DMS153 treated with DMSO at 0.1 percent for 48 hours (cell line): ENCODE data around the gene ZP4.
"Not testable (repeated sequence)": the region's sequence is repeated elsewhere in the genome, so short reads cannot be mapped to it uniquely, and the experiment has no call there.

Source experiments
- DNase-seq: peaks from one replicate; lab custom pipeline; 2025; ENCODE audit not compliant: unreplicated experiment; lab: John Stamatoyannopoulos, UW

The ZP4 gene

GRCh38 chr1:237878406-237878805, 12.3 kb downstream of the ZP4 start:
- DNase-seq = no peak

DNA sequence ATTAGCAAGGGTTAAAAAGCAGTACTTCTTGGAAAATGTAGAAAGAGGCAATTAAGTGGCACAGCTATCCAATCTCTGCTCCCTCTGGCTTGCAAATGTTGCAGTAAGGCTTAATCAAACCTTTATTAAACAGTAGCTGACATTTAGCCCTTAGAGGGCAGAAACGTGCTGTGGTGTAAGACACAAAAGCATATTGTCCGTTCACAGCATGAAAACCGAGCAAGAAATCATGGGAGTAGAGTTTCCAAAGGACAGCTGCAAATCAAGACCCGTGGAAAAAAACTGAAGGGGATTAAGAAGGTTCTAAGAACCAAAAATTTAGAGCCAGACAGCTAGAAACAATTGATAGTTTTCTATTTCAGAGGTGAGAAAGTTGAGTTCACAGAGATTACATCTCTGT, 13.1 kb downstream of the ZP4 start:
- DNase-seq = no peak

DNA sequence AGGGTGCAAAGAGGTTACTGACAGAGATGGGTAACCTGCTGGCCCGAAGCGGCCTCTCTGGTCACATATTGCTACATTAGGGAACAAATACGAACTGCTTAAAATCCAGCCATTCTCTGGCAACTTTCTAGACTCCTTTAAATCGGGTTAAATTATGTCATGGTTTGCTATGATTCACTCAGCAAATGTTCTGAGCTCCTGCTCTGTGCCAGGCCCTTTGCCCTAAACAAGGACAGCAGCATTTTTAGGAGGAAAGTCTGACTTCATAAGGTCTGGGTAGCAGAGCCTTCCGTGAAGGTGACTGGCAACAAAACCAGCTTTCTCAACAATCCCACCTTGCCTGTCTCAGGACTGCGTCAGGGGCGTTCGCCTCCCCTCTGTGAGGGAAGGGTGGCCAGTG, 15.4 kb downstream of the ZP4 start:
- DNase-seq = no peak

- no peak for DNase-seq
Observed at GRCh38 chr1:237873487-237874211, 17.1 kb downstream of the ZP4 start.

DNA sequence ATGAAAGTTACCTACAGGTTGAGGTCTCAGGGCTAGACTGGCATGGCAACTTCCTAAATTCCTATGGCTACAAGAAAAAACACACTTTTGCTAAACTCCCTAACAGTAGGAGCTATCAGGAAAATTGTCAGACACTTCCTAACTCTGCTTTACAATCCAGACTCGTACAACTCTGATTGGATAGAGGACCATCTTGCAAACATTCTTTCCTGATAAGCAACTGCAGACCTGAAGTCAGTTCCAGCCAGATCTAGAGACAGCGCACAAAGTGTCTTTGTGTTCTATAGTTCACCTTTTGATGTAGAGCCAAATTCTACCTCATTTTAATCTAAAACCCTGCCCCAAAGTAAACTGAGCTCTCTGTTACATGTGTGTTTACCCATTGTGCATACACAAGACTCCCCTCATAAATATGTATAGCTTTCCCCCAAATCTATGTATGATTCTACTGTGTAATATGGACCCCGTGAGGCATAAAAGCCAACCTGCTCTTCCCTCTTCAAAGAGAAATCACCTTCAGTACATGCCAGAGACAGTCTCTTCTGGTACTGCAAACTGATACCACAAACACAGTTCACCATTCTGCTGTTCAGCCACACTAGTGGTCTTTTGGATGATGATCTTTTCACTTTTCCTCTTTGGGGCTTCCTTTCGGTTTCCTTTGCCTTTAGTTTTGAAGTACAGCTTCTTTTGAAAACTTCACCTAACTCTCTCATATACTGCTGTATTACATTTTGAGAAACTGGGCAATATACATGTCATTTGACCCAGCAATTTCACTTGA, 21.7 kb downstream of the ZP4 start:
- no peak for DNase-seq

DNA sequence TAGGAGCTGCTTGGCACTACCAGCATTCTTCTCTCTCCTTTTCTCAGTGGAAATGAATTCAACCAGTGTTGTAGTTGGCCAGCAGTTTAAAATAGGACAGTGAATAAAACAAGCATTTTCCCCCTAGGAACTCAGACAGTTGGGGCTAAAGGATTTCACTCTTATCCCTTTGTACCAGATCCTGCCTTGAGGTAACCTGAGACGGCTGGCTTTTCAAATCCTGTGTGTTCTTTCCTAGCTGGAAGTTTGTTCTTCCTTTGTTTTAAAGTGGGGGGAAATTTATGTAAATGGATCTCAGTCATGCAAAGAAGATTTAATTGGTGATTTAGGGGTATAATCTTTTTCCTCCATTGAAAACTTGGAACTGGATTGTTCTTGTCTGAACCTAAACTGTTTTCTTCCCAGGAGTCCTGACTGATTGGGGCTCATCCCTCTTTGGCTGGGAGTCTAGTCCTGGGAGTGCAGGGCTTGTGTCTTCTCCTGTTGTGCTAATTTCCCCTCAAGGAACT, 23.3 kb downstream of the ZP4 start:
- no peak for DNase-seq

GRCh38 chr1:237864338-237865244, 26.1 kb downstream of the ZP4 start:
- DNase-seq = peak; percentile 22

DNA sequence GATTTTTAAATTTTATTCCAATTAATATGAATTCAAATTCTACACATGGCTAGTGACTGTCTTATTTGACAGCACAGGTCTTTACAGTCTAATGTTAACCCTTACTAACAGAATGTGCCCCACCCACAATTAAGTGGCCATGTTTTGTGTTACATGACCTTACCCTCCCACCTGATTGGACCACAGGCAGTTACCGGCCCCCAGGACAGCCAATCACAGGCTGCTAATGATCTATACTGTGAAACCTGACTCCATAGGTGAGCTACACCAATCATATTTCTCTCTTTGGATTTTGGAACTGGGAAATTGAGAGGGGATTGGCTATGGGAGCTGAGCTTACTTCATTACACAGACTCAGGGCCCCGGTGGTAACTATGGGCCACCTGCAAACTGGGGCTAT, 27.5 kb downstream of the ZP4 start:
- no peak for DNase-seq

- no peak for DNase-seq
Observed at GRCh38 chr1:237861944-237862343, 28.8 kb downstream of the ZP4 start.

GRCh38 chr1:237858992-237859391, 31.7 kb downstream of the ZP4 start:
- DNase-seq = no peak

DNA sequence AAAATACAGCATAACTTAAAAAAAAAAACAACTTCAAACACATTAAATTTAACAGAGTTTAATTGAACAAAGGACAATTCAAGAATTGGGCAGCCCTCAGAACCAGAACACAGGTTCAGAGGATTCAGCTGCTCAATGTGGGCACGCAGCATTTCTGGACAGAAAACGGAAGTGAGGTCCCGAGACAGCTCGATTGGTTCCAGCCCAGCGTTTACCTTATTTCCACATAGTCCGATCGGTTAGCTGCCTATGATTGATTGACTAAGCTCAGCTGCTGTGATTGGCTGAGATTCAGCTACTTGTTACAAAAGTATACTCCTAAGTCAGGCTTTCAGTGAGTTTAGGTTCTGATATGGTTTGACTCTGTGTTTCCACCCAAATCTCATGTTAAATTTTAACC, 33.3 kb downstream of the ZP4 start:
- DNase-seq = no peak

DNA sequence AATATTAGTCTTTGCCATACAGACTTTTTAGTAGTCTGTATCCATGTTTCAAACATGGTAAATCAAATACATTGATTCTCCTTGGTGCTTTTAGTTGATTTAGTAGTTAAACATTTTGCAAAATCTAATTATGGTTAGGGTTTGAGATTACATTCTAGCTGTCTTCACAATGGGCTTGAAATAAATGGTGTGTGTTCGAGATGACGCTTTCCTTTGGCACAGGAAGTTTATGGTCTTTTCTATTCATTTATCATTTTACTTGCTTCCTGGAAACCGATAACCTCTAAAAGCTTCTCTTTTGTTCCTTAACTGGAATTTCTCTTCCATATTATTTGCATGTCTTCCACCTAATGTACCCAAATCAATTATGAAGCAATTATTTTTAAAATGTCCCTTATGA, 38.4 kb downstream of the ZP4 start:
- DNase-seq = peak; percentile 1

- peak; percentile 1 for DNase-seq
Observed at GRCh38 chr1:237851210-237851845, 39.4 kb downstream of the ZP4 start.

GRCh38 chr1:237843516-237843915, 47.2 kb downstream of the ZP4 start:
- not testable (repeated sequence) for DNase-seq

DNA sequence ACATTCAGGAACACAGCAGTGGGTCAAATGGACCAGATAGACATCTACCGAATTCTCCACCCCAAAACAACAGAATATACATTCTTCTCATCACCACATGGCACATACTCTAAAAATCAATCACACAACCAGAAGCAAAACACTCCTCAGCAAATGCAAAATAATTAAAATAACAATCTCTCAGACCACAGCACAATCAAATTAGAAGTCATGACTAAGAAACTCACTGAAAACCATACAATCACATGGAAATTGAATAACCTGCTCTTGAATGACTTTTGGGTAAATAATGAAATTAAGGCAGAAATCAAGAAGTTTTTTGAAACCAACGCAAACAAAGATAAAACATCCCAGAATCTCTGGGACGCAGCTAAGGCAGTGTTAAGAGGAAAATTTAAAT, 49.2 kb downstream of the ZP4 start:
- DNase-seq = no peak

GRCh38 chr1:237838904-237839534, 51.7 kb downstream of the ZP4 start:
- no peak for DNase-seq

GRCh38 chr1:237838320-237838719, 52.4 kb downstream of the ZP4 start:
- DNase-seq = no peak

DNA sequence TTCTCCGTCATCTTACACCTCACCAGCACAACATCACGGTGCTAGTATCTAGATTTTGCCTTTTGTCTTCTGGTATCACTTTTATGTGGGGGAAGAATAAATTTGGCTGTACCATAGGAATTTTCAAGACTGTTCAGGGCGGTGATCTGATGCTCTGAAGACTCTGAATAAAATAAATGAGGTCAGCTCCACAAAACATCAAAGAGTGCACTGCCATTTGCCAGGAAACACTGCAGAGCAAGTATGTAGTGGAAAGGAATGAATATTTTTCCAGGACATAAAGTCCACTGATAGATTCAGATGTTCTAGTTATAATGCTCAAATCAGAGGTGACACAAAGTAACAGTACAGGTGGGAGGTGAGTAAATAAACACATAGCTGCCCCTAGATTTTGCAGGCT, 56.3 kb downstream of the ZP4 start:
- no peak for DNase-seq

DNA sequence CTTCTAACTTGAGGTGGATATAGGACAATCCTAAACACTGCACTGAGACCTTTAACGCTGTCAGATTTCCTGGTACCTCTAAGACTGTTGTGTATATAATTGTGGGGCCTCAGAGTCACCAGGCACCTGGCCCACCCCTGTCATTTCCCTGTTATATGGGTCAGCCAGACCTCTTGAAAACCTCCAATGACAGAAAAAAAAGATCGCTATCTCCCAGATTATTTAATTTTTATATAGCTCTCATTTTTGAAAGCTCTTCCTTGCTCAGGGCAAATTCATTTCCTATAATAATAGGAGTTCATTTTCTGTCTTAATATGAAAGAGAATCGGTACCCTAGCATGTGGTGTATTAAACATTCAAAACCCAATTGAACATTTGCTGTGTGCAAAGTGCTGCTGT, 56.7 kb downstream of the ZP4 start:
- no peak for DNase-seq

DNA sequence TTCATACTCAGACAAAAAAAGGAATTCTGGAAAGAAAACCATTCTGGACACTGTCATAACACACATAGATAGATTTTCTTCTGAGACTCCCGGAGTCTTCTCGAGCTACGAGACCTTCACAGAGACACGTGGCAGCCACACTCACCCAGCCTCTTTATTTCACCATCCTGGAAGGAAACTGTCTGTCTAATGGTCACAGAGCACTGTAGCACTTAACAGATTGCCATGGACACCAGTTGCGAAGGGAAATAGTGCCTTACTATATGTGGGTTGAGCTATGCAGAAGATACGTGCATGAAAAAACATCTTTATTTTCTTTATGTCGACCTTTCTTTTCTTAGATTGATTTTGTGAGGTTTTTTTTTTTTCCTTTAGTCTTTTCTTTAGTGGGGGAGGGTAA, 57.9 kb downstream of the ZP4 start:
- DNase-seq = no peak
